ENCODE results near the gene MSI2. TPM values are rescaled to one million over a fixed set of nuclear protein-coding genes. Genes with fewer than 3 reads are reported as not detected.
"Not testable (repeated sequence)": the region's sequence is repeated elsewhere in the genome, so short reads cannot be mapped to it uniquely, and the experiment has no call there.

MSI2 gene
- 30.4 TPM for total RNA-seq

DNA sequence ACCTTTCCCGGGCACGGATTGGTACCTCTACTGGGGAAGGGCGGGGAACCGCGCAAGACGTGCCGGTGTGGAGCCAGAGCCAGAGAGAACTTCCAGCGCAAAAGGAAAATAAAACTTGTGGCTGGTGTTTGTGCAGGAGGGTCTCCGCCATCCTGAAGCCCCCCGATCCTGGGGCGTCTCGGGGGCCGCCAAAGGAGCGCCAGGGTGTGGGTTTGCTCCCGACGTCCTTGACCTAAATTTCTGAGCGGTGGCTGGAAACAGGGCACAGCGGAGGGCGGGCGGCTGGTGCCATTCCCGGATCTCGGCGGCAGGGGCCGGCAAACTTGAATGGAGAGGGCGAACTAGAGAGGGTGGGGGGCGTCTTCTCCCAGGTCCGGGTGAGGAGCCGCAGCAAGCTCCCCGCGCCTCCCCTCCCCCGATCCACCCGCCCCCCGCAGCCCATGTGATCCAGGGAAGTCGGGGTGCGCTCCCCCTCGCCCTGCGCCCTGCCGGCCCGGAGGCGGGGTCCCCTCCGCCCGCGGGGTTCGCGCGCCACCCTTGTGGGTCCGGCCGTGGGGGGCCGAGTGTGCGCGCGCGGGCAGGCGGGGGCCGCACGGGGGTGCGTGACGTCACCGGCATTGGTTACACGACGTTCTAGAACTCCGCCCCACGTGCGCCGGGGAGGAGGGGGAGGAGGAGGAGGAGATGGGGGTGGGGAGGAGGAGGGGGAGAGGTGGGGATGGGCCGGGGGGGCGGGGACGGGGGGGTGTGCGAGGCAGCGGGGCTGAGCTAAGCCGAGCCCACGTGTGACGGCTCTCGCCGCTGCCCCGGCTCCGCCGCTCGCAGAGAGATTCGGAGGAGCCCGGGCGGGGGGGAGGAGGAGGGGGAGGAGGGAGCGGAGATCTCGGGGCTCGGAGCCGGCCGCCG, at the start of gene MSI2:
TSS of gene MSI2 (plus strand) at position 748 of the 906 bp plus-strand sequence. CDS start 220 bp downstream, outside the sequence.
- ATAC-seq = peak; percentile 89

DNA sequence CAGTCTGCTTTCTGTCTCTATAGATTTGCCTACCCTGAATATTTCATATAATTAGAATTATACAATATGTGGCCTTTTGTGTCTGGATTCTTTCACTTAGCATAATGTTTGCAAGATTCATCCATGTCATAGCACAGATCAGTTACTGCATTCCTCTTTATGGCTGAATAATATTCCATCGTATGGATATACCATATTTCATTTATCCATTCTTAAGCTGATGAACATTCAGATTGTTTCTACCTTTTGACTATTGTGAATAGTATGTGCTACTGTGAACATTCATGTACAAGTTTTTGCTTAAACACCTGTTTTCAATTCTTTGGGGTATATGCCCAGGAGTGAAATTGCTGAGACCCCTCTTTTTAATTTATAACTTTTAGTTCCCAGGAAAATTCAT, 49.4 kb upstream of the MSI2 start:
- ATAC-seq = no peak

DNA sequence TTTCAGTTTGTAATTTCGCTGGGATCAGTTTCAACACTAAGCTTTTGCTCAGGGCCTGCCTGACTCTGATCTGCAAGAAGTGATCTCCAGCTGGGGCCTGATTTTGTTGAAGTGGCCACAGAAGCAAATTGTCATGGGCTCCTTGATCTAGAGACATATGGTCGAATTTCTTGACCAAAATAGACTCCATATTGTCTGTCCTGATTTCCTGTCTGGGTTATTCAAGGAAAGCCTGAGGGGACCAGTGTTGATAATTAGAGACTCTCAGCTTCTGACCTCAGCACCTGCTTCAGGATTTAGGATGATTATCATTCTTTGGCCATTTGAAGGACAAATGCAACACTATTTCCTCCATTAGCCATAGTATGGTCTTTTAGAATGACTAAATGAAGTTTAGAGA, 48.9 kb upstream of the MSI2 start:
- no peak for ATAC-seq

DNA sequence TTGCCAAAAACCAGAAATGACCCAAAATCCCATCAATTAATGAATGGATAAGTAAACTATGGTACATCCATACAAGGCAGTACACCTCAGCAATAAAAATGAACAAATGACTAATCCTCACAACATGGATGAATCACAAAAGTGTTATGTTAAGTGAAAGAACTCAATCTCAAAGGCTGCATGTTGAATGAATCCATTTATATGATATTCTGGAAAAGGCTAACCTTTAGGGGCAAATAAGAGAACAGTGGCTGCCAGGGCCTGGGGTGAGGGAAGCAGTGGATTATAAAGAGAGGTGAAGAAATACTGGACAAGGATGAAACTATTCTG, 46.1 kb upstream of the MSI2 start:
- peak; percentile 43 for ATAC-seq

DNA sequence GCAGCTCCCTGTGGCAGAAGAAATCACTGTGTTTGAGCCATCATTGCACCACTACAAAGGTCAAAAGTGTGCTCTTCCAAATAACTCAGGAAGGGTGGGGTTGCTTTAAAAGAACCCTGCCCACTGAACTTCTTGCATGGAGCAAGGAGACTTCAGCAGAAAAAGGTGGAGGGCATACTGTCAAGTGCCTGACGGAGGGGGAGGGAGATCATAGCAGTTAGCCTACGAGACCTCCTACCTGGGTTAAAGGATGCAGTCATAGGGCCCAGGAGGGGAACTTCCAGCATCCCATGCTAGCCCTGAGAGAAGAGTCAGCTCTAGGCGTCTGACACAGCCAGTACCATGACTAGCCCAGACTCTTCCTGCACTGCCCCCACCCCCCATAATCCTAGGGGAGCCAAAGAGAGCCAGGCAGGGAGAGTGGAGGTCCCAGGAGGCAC, 45.3 kb upstream of the MSI2 start:
- ATAC-seq = no peak

DNA sequence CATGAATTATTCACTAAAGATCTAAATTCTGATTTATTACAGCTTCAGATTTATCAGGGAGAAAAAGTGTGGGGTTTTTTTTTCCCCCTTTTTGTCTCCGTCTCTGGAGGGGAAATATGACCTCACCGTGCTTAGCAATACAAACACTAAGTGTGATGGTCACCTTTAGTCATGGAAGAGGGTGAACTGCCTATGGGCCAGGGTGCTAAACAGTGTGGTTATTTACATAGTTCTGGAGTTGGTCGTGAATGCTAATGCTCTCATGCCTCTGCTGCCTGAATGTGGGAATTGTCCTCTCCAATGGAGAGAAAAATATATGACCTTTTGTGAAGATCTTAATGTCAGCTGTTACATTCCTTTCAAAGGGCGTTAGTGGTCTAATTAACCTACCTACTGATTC, 44.8 kb upstream of the MSI2 start:
- ATAC-seq = no peak

DNA sequence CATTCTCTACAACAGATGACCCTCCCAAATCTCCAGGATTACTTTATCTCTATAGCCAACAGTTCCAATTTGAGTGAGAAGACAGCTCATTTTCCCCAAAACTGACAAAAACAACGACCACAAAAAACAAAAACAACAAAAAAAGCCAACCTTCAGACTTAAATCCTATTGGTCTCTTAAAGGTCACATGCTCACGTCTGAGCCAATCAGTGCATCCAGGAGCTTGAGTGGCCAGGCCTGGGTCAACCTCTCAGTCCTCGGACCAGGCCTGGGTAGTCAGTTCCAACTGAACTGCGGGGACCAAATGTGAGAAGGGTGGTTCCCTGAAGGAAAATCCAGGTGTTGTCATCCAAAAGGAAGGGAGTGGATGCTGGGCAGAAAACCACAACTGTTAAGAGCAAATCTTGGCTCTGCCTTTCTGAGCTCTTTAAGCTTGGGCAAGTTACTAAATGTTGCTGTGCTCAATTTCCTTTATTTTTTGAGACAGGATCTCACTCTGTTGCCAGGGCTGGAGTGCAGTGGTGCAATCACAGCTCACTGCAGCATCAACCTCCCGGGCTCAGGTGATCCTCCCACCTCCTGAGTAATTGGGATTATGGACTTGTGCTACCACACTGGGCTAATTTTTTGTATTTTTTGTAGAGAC, 43.0 kb upstream of the MSI2 start:
- peak; percentile 65 for ATAC-seq

DNA sequence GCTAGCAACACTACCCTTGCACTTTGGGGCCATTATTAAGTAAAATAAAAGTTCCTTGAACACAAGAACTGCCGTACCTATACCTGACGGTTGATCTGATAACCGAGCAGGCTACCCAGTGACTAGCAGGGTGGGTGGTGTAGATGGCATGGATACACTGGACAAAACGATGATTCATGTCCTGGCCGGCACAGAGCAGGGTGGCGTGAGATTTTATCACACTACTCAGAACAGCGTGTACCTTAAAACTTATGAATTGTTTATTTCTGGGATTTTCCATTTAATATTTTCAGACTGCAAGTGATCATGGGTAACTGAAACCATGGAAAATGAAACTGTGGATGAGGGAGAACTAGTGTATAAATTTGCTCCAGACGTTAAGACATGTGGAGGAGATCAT, 41.0 kb upstream of the MSI2 start:
- peak; percentile 51 for ATAC-seq

DNA sequence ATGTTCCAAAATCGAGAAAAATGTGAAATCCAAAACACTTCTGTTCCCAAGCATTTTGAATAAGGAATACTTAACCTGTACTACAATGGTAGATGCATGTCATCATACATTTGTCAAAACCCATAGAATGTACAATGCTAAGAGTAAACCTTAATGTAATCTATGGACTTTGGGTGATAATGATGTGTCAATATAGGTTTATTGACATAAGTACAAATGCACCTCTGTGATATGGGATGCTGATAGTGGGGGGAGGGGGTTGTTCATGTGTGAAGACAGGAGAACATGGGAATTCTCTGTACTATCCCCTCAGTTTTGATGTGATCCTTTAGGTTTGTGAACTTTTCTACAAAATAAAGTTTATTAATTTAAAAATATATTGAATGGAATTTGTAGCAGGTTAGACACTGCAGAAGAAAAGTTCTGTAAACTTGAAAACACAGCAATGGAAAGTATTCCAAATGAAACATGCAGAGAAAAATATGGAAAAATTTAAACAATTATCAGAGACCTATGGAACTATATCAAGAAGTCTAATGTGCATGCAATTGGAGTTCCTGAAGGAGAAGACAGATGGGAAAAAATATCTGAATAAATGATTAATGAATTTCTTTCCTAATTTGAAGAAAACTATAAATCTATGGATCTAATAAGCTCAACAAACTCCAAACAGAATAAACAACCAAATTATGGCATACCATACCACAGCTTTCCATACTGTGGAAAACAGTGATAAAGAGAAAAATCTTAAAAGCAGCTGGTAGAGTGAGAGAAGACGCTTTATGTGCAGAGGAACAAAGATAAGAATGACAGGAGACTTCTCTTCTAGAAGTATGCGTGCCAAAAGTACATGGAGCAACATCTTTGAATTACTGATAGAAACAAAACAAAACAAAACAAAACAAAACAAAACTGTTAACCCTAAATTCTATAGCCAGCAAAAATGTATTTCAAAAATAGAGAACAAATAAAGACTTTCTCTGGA, 34.7 kb upstream of the MSI2 start:
- no peak for ATAC-seq

DNA sequence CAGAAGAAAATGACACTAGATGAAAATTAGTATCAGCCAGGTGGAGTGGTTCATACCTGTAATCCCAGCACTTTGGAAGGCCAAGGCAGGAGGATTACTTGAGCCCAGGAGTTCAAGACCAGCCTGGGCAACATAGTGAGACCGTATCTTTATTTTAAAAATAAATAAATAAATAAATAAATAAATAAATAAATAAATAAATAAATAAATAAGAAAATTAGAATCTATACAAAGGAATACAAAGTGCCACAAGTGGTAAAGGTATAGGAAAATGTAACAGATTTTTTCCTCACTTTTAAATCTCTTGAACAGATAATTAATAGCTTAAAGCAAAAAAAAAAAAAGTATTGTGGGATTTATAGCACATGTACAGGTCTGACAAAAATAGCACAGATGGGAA, 33.9 kb upstream of the MSI2 start:
- not testable (repeated sequence) for ATAC-seq

DNA sequence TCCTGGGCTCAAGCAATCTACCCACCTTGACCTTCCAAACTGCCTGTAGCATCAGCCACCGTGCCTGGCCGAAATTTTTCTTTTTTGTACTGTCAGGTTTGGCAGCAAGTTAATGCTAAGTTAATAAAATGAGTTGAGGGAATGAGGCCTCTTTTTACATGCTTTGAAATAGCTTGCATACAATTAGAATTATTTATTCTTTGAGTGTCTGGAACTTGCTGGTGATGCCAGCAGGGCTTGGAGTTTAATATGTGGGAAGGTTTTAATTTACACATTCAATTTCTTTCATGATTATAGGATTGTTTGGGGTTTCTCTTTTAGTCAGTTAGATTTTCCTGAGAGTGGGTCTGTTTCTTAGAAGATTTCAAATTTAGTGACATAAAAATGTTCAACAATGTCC, 31.2 kb upstream of the MSI2 start:
- ATAC-seq = no peak

DNA sequence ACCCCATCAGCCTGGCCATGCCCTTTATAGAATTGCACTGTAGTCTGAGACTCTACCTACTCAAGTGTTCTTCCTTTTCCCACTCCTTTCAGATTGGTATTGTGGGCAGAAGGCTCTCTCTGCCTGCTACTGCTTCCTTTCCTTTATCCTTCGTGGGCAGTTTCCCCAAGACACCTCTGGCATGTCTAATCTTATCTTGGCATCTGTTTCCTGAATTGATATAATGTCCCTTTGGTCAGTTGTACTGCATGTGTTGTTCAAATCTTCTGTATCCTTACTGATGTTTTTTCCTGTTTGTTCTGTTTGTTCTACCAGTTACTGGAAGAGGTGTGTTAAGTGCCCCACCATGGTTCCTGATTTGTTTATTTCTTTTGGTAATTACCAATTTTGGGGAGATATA, 29.5 kb upstream of the MSI2 start:
- ATAC-seq = no peak

DNA sequence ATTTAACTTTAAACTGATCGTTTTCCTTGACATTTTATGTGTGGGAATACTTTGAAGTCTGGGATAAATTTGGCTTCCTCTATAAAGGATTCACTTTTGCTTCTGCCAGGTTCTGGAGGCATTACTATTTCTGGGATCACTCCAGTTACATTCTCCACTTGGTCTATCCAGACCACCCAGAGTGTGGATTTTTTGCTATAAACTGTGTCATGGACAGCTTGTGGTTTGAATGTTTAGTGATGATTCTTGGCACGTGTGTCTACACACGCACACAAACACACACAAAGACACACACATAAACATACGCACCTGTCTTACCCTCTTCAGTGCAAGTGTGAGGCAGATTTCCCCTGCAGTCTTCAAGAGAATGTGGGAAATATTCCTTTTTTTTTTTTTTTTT, 27.4 kb upstream of the MSI2 start:
- no peak for ATAC-seq

DNA sequence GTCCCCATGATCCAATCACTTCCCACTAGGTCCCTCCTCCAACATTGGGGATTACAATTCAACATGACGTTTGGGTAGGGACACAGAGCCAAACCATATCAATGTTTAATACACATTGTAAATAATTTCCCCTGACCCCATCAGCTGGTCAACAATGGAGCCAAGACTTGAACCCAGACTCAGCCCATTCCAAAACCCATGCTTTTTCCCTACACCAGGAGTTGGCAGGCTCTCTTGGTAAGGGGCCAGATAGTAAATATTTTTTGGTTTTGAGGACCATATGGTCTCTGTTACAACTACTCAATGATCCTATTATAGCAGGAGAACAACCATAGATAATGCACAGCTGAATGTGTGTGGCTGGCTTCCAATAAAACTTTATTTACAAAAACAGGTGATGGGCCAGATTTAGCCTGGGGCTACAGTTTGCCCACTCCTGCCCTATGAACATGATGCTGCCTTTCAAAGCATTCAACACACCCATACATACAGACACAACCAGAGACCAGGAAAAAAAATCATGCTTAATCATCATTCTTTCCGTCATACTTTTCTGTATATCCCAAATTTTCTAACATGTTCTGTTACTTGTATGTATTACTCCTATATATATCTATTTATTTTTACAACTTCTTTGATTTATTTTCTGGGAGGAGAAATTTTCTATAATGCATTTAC, 22.1 kb upstream of the MSI2 start:
- ATAC-seq = no peak

DNA sequence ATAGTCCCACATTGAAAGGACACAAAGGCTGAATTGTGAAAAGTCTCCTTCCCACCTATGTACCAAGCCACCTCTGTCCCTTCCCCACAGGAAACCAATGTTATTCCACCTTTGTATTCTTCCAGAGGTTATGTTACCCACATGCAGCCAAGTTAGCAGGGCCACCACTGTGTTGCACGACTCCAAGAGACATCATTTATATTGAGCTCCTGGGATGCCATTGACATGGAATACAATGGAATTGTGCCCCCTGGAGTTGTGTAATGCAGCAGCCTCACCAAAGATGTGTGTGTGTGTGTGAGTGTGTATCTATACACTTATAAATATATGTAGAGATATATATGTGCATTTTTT, 21.6 kb upstream of the MSI2 start:
- no peak for ATAC-seq

DNA sequence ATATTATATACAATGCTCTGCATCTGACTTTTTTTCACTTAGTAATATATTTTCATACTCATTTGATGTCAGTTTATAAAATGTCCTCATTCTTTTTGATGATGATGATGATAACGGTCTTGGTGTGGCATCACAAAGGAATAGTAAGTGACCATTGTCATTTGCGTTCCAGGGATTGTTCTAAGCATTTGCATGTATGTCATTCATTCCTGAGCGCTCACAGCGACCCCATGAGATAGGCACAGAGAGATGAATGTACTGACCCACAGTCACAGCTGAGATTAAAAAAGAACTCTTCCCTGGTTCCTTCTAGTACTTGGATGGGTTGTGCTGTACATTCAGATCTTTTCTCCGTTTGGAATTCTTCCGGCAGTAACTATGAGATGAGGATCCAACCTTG, 21.2 kb upstream of the MSI2 start:
- no peak for ATAC-seq

DNA sequence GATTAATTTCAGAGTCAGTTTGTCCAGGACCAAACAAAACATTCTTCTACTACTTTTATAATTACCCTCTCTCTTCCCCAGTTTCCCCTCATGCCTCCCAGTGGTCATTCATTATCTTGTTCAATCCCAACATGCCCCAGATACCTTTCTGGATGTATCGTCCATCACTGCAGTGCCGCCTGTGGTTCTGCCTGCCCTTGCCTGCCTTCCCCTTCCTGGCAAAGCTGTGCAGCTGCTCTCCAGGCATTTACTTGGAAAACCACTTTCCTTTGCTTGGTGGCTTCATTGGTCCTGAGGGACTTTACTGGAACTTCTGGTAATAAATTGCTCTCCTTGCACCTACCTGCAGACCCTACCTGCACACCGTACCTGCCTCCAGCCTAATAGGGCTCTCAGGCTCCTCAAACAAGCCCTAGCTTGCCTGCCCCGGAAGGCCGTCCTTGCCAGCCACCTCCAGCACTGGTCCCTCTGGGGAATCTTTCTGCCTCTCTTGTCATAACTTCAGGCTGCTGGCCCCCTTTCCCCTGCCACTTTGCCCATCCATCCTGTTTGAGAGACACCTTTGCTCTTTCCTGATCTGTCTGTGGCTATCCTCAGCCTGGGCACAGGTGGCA, 19.5 kb upstream of the MSI2 start:
- ATAC-seq = no peak

DNA sequence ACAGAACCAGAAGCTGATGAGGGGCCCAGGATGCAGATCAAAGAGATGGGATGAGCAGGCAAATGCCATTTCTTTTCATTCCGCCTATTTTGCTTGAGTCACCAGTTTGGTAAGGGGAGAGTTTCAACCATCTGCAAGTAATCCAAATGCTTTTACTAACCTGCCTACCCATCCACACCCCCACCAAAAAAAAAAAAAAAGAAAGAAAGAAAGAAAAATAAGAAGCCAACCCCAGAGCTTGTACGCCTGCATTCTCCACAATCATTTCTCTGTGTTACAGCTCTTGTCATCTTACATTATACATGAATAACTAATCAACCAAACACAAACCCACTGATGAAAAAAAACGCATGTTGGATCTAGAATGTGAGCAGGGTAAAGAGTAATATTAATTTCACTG, 15.7 kb upstream of the MSI2 start:
- no peak for ATAC-seq

DNA sequence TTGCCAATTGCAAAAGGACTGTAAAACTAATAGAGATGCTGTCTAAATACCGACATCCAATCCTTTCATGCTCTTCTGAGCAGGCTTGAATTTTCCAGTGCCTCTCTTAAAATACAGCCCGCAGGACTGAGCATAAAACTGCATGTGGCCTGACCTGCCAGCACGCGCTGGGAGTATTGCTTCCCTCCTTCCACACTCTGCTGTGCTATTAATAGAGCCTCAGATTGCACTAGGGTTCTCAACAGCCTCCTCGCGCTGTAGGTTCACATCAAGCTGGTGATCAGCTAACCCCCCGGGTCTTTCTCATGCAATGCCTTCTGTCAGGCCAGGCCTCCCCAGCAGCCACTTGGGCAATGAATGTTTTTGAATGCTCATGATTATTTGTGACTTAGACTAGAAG, 14.2 kb upstream of the MSI2 start:
- ATAC-seq = no peak

DNA sequence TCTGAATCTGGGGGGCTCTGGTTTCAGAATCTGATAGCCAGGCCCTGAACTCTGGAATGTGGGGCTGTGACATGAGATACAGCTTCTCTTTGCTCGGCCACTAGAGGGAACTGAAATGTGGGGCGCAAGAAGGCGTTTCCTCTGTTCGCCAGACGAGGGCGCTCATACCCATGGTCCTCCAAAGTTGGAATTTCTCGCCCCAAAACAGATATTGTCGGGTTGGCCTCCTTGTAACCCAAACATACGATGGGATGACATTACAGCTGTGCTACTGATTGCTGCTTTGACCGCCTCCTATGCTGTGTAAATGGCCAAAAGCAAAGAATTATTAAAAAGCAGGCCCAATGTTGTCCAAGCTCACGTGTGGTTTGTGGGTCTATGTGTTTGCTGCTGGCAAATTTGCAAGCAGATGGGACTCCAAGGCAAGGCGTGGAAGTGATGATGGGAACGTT, 13.1 kb upstream of the MSI2 start:
- ATAC-seq = peak; percentile 84

DNA sequence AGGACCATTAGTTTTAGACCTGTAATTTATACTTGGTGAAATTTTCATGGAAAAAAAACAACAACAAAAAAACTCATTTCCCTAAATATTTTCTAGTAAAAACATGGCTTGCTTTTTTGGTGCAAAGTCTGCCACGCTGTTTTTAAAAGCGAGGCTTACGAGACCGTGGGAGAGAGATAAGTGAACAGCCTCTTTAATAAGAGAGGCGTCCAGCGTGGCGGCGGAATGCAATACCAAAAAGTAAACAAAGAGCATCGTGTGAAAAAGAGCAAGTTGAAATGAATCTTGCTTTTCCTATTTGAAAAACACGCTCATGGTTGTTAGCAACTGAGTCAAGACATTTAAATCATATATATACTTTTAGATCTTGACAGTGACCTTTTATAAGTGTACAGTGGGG, 10.5 kb upstream of the MSI2 start:
- no peak for ATAC-seq

DNA sequence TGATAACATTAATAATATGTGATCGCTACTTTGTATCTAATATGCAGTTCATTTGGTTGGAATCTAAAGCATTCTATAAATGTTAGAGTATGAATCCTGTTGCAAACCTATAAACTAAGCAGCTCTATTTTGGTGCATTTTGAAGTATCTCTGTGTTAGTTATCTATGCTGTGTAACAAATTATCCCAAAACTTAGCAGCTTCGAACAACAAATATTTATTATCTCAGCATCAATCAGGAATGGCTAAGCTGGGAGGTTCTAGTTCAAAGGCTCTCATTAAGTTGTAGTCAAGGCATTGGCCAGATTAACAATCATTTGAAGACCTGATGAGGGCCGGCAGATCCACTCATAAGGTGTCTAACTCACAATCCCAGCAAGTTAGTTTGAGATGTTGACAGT, 10.1 kb upstream of the MSI2 start:
- no peak for ATAC-seq
